Epithelial cell of proximal tubule (primary cell): ENCODE results near the gene REXO5. TPM values are rescaled to one million over a fixed set of nuclear protein-coding genes. Genes with fewer than 3 reads are reported as not detected.
A peak's percentile ranks its signal among the peaks of the same experiment; 100 is the strongest.
"Not testable (repeated sequence)": the region's sequence is repeated elsewhere in the genome, so short reads cannot be mapped to it uniquely, and the experiment has no call there.

Experiments used
- DNase-seq: peaks from one replicate; pipeline ENCODE4 v3.0.0-alpha.2; 2011; ENCODE audit warnings: low read depth
- H3K4me3 ChIP-seq: 2 replicates; pipeline ENCODE4 v1.5.1; 2011; ENCODE audit warnings: low read depth, mild to moderate bottlenecking, low read length
- CTCF ChIP-seq: conservative IDR thresholded peaks from 2 replicates; pipeline ENCODE4 v1.5.1; 2012; ENCODE audit warnings: low read depth, mild to moderate bottlenecking, low read length
- total RNA-seq: library from RNA; depleted of rRNA; stranded (reverse); fragments of >200 nt; gene quantifications from 2 replicates; pipeline ENCODE4 v1.2.3, GENCODE V29; 2015

Gene REXO5
- total RNA-seq, 1 donor from 2014 or later = 6.5 TPM

- no peak for TF ChIP-seq CTCF
- no peak for DNase-seq
- no peak overlapping the region for H3K4me3 ChIP-seq
Measured at GRCh38 chr16:20801278-20801677, 5.0 kb upstream of the REXO5 start.

GRCh38 chr16:20803192-20803560 lies 3.2 kb upstream of the REXO5 start:
- no peak for TF ChIP-seq CTCF
- no peak overlapping the region for H3K4me3 ChIP-seq
- no peak for DNase-seq

GRCh38 chr16:20803561-20804214 lies 2.6 kb upstream of the REXO5 start:
- no peak for DNase-seq
- no peak overlapping the region for H3K4me3 ChIP-seq
- TF ChIP-seq CTCF = no peak

- not testable (repeated sequence) for DNase-seq
- peak overlapping the region; percentile 94 for H3K4me3 ChIP-seq
Measured at GRCh38 chr16:20805684-20806167, 601 bp upstream of the REXO5 start.

- no peak overlapping the region for H3K4me3 ChIP-seq
- no peak for DNase-seq
- TF ChIP-seq CTCF = no peak
Measured at GRCh38 chr16:20807862-20808261, 1.5 kb downstream of the REXO5 start.

GRCh38 chr16:20811889-20812439 lies 5.6 kb downstream of the REXO5 start:
- H3K4me3 ChIP-seq = no peak overlapping the region
- TF ChIP-seq CTCF = no peak
- DNase-seq = no peak

- no peak for TF ChIP-seq CTCF
- DNase-seq = no peak
- no peak overlapping the region for H3K4me3 ChIP-seq
Measured at GRCh38 chr16:20812510-20812909, 6.2 kb downstream of the REXO5 start.
